OCI-LY3 (cell line): ENCODE data around the gene ZNF680.

Experiments used
- H2AFZ ChIP-seq: fragments of 200-600, 300-600 bp; shearing (Covaris generic); 2 replicates; pipeline ENCODE4 v1.6.0; 2014; ENCODE audit warnings: antibody characterized with exemption, low read depth, low read length
- H3K27ac ChIP-seq: fragments of 200-600, 300-600 bp; sonication (generic); 2 replicates; pipeline ENCODE4 v1.5.1; 2014; ENCODE audit warnings: mild to moderate bottlenecking, low read length, moderate library complexity, mixed read lengths
- H3K27me3 ChIP-seq: fragments of 200-600, 300-600 bp; sonication (generic); 2 replicates; pipeline ENCODE4 v1.6.1; 2014; ENCODE audit warnings: low read depth, low read length, mixed read lengths
- H3K36me3 ChIP-seq: fragments of 200-600, 300-600 bp; sonication (generic); replicated peaks from 2 replicates; pipeline ENCODE3; 2014; ENCODE audit warnings: low read depth, low read length, mixed read lengths
- H3K4me1 ChIP-seq: fragments of 300-600, 200-600 bp; sonication (generic); 2 replicates; pipeline ENCODE4 v1.6.1; 2014; ENCODE audit warnings: low read length, mixed read lengths
- H3K4me2 ChIP-seq: fragments of 200-600, 300-600 bp; sonication (generic); 2 replicates; pipeline ENCODE4 v1.6.1; 2014; ENCODE audit warnings: low read length, mixed read lengths
- H3K4me3 ChIP-seq: fragments of 300-600, 200-600 bp; sonication (generic); 2 replicates; pipeline ENCODE4 v1.5.1; 2014; ENCODE audit warnings: antibody characterized with exemption, mild to moderate bottlenecking, low read length, moderate library complexity
- H3K79me2 ChIP-seq: fragments of 300-600, 200-600 bp; shearing (Covaris generic); 2 replicates; pipeline ENCODE4 v1.6.1; 2014; ENCODE audit warnings: mild to moderate bottlenecking, low read length, mixed read lengths
- H3K9ac ChIP-seq: fragments of 300-600, 200-600 bp; shearing (Covaris generic); 2 replicates; pipeline ENCODE4 v1.6.0; 2014; ENCODE audit warnings: mild to moderate bottlenecking, low read length, moderate library complexity
- H3K9me3 ChIP-seq: fragments of 200-600, 300-600 bp; shearing (Covaris generic); 2 replicates; pipeline ENCODE4 v1.6.1; 2014; ENCODE audit warnings: low read length, mixed read lengths; ENCODE audit not compliant: insufficient read depth
- H4K20me1 ChIP-seq: fragments of 200-600, 300-600 bp; sonication (generic); 2 replicates; pipeline ENCODE4 v1.6.1; 2016; ENCODE audit warnings: low read length, mixed read lengths; ENCODE audit not compliant: insufficient read depth
- EZH2phosphoT487 ChIP-seq: fragments of 200-600 bp; shearing (Covaris generic); IDR thresholded peaks from 2 replicates; pipeline ENCODE4 v1.6.1; 2018; ENCODE audit warnings: antibody characterized with exemption, mixed run types, low read depth
- TF ChIP-seq, protein P1 (sequence below): fragments of 200-600, 300-600 bp; sonication (generic); IDR thresholded peaks from 2 replicates; pipeline ENCODE4 v1.5.1; 2014; ENCODE audit warnings: antibody characterized with exemption, low read length, low read depth

The ZNF680 gene

DNA sequence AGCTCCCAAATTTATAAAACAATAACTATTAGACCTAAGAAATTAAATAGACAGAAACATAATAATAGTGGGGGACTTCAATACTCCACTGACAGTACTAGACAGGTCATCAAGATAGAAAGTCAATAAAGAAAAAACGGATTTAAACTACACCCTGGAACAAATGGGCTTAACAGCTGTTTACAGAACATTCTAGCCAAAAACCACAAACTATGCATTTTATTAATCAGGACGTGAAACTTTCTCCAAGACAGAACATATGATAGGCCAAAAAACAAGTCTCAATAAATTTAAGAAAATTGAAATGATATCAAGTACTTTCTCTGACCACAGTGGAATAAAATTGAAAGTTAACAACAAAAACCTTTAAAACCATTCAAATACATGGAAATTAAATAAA lies 46.4 kb downstream of the ZNF680 start:
- Histone ChIP-seq H3K9ac (no peak overlapping the region), H2AFZ (no peak overlapping the region), H3K4me3 (no peak overlapping the region), H4K20me1 (no peaks in the 10 kb centered on the region), H3K27ac (no peak overlapping the region), H3K79me2 (peaks cover 22% of the 10 kb centered on the region), H3K9me3 (peaks cover 37% of the 10 kb centered on the region; the same call in 1 of the 2 replicates), H3K27me3 (no peaks in the 10 kb centered on the region), H3K36me3 (peaks cover 75% of the 10 kb centered on the region), H3K4me1 (no peaks in the 10 kb centered on the region), H3K4me2 (no peak overlapping the region)
- TF ChIP-seq, protein P1, sequence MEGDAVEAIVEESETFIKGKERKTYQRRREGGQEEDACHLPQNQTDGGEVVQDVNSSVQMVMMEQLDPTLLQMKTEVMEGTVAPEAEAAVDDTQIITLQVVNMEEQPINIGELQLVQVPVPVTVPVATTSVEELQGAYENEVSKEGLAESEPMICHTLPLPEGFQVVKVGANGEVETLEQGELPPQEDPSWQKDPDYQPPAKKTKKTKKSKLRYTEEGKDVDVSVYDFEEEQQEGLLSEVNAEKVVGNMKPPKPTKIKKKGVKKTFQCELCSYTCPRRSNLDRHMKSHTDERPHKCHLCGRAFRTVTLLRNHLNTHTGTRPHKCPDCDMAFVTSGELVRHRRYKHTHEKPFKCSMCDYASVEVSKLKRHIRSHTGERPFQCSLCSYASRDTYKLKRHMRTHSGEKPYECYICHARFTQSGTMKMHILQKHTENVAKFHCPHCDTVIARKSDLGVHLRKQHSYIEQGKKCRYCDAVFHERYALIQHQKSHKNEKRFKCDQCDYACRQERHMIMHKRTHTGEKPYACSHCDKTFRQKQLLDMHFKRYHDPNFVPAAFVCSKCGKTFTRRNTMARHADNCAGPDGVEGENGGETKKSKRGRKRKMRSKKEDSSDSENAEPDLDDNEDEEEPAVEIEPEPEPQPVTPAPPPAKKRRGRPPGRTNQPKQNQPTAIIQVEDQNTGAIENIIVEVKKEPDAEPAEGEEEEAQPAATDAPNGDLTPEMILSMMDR, result no peak
- TF ChIP-seq EZH2phosphoT487, result no peak

- Histone ChIP-seq H3K4me1 (no peaks in the 10 kb centered on the region), H3K9me3 (peaks cover 31% of the 10 kb centered on the region; the same call in 1 of the 2 replicates), H3K4me2 (no peak overlapping the region), H3K4me3 (no peak overlapping the region), H3K9ac (no peak overlapping the region), H2AFZ (no peak overlapping the region), H4K20me1 (no peaks in the 10 kb centered on the region), H3K36me3 (peaks cover 73% of the 10 kb centered on the region), H3K27me3 (no peaks in the 10 kb centered on the region), H3K27ac (no peak overlapping the region), H3K79me2 (peaks cover 22% of the 10 kb centered on the region)
- no peak for TF ChIP-seq EZH2phosphoT487
- TF ChIP-seq, protein P1, result no peak
Observed at GRCh38 chr7:64515781-64516180, 47.1 kb downstream of the ZNF680 start.

DNA sequence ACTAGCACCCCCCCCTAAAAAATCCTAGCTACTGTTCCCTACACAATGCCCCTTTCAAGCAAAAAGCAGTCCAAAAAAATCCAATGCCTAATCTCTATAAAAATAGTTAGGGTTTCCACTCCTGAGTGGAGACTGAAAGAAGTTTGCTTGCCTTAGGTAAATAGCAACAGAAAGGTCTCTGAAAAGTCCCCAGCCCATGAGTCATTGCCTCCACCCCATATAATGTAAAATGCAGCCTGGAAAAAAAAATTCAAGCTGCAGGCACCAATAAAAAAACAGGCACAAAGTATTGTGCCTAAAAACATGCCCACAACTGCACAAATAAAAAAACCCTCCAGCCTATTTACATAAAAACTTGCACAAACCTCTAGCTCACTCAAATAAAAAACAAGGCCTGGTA lies 47.5 kb downstream of the ZNF680 start:
- H3K9ac ChIP-seq, result no peak overlapping the region
- H3K27ac ChIP-seq, result no peak overlapping the region
- H3K36me3 ChIP-seq, result peaks cover 69% of the 10 kb centered on the region
- no peak overlapping the region for H2AFZ ChIP-seq
- H3K27me3 ChIP-seq, result no peaks in the 10 kb centered on the region
- H3K4me3 ChIP-seq, result no peak overlapping the region
- H3K9me3 ChIP-seq, result peaks cover 27% of the 10 kb centered on the region; the same call in 1 of the 2 replicates
- no peak overlapping the region for H3K4me2 ChIP-seq
- H3K4me1 ChIP-seq, result no peaks in the 10 kb centered on the region
- no peaks in the 10 kb centered on the region for H4K20me1 ChIP-seq
- peaks cover 22% of the 10 kb centered on the region for H3K79me2 ChIP-seq
- TF ChIP-seq, protein P1, result no peak
- TF ChIP-seq EZH2phosphoT487, result no peak

GRCh38 chr7:64509583-64509982 lies 53.3 kb downstream of the ZNF680 start:
- H3K4me1 ChIP-seq, result peaks cover 11% of the 10 kb centered on the region
- H3K9ac ChIP-seq, result no peak overlapping the region
- peaks cover 56% of the 10 kb centered on the region for H3K36me3 ChIP-seq
- no peak overlapping the region for H2AFZ ChIP-seq
- no peak overlapping the region for H3K4me2 ChIP-seq
- H3K9me3 ChIP-seq, result peaks cover 11% of the 10 kb centered on the region
- H3K27me3 ChIP-seq, result no peaks in the 10 kb centered on the region
- TF ChIP-seq, protein P1, result no peak
- no peak for TF ChIP-seq EZH2phosphoT487
- no peaks in the 10 kb centered on the region for H4K20me1 ChIP-seq
- no peaks in the 10 kb centered on the region for H3K79me2 ChIP-seq
- H3K4me3 ChIP-seq, result no peak overlapping the region
- no peak overlapping the region for H3K27ac ChIP-seq
